Measurements from ENCODE around the gene RANBP1. TPM values are rescaled to one million over a fixed set of nuclear protein-coding genes. Genes with fewer than 3 reads are reported as not detected.

The RANBP1 gene
- polyA plus RNA-seq, 1 of the 3 experiments (the other 2 are of a cell fraction) = 502 TPM

DNA sequence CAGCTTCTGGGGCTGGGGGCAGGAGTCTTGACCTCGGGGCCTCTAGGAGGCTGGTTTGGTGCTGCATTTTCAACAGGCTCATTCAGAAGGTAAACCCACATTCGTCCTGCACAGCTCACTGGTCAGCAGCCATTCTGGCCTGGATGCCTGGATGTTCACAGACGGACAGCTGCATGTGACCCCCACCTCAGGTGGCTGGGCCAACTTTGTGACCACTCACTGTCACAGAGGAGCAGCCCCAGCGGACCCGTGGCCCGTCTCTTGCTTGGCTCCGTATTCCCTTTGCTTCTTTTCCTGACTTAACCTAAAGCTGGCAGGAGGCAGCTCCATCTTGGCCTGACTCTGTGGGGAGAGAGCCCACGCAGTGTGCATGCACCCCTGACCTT lies 27.6 kb upstream of the RANBP1 start:
- Histone ChIP-seq H3K9ac (no peak overlapping the region), H4K20me1 (ENCODE audit: insufficient read depth) (peaks cover 54% of the 10 kb centered on the region), H3K4me1 (ENCODE audit: control insufficient read depth in 1 of 2, insufficient read depth in 2 of 2, low read depth in 1 of 2, low read length in 1 of 2) (peaks cover 0 to 13% of the 10 kb centered on the region in 2 experiments; a peak in 1 of 4 replicates), H3K36me3 (replicated peaks in 1 of 2; ENCODE audit: control insufficient read depth in 1 of 2, insufficient read depth in 2 of 2, low read length in 1 of 2) (peaks cover 64 to 73% of the 10 kb centered on the region in 2 experiments), H3K27me3 (ENCODE audit: insufficient read depth) (no peaks in the 10 kb centered on the region), H3K4me3 (ENCODE audit: low read depth in 2 of 2, low read length in 1 of 2) (no peak overlapping the region), H3K9me2 (no peaks in the 10 kb centered on the region), H3K79me2 (ENCODE audit: insufficient read depth) (peaks cover 71% of the 10 kb centered on the region), H3K27ac (ENCODE audit: low read depth in 2 of 2, low read length in 1 of 2) (no peak overlapping the region), H3K9me3 (no peaks in the 10 kb centered on the region), H3K4me2 (no peak overlapping the region), H2AFZ (ENCODE audit: low read depth) (no peak overlapping the region), H3F3A (replicated peaks; ENCODE audit: insufficient read depth) (peaks cover 2% of the 10 kb centered on the region)
- DNase-seq = no peak
- WGBS (ENCODE audit: low lambda C conversion rate) = 93% methylated on average over 6 of the region's 8 CpGs
- CTCF ChIA-PET = interaction anchor here (1.1 kb wide), 1 partner anchor 23 kb away, joined by 3 read pairs; no protein-coding TSS in a partner anchor
- POLR2A ChIA-PET = no interaction called here
- TF ChIP-seq RAD21 (IDR thresholded peaks at IDR 0.05; ENCODE audit: low read length) (no peak), SIN3A (IDR thresholded peaks at IDR 0.05; ENCODE audit: borderline replicate concordance, low read depth, low read length) (no peak), SMC3 (IDR thresholded peaks at IDR 0.05; ENCODE audit: low read depth, low read length) (no peak), ELF1 (IDR thresholded peaks at IDR 0.05) (no peak), GABPA (IDR thresholded peaks at IDR 0.05; ENCODE audit: low read depth) (no peak), MXI1 (IDR thresholded peaks at IDR 0.05; ENCODE audit: low read depth, low read length) (no peak), NRF1 (IDR thresholded peaks at IDR 0.05; ENCODE audit: low read depth, low read length) (no peak), RXRA (IDR thresholded peaks at IDR 0.05; ENCODE audit: borderline replicate concordance, low read depth) (no peak), NFIC (IDR thresholded peaks at IDR 0.05; ENCODE audit: borderline replicate concordance) (no peak), YY1 (IDR thresholded peaks at IDR 0.05; ENCODE audit: low read depth) (no peak)
- TF ChIP-seq, protein P1, sequence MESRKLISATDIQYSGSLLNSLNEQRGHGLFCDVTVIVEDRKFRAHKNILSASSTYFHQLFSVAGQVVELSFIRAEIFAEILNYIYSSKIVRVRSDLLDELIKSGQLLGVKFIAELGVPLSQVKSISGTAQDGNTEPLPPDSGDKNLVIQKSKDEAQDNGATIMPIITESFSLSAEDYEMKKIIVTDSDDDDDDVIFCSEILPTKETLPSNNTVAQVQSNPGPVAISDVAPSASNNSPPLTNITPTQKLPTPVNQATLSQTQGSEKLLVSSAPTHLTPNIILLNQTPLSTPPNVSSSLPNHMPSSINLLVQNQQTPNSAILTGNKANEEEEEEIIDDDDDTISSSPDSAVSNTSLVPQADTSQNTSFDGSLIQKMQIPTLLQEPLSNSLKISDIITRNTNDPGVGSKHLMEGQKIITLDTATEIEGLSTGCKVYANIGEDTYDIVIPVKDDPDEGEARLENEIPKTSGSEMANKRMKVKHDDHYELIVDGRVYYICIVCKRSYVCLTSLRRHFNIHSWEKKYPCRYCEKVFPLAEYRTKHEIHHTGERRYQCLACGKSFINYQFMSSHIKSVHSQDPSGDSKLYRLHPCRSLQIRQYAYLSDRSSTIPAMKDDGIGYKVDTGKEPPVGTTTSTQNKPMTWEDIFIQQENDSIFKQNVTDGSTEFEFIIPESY (IDR thresholded peaks at IDR 0.05; ENCODE audit: borderline replicate concordance, low read depth) = no peak
- TF ChIP-seq, protein P2, sequence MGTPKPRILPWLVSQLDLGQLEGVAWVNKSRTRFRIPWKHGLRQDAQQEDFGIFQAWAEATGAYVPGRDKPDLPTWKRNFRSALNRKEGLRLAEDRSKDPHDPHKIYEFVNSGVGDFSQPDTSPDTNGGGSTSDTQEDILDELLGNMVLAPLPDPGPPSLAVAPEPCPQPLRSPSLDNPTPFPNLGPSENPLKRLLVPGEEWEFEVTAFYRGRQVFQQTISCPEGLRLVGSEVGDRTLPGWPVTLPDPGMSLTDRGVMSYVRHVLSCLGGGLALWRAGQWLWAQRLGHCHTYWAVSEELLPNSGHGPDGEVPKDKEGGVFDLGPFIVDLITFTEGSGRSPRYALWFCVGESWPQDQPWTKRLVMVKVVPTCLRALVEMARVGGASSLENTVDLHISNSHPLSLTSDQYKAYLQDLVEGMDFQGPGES (IDR thresholded peaks at IDR 0.05; ENCODE audit: low read depth, low read length) = no peak
- TF ChIP-seq, protein P3, sequence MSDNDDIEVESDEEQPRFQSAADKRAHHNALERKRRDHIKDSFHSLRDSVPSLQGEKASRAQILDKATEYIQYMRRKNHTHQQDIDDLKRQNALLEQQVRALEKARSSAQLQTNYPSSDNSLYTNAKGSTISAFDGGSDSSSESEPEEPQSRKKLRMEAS (IDR thresholded peaks at IDR 0.05; ENCODE audit: low read depth) = no peak

DNA sequence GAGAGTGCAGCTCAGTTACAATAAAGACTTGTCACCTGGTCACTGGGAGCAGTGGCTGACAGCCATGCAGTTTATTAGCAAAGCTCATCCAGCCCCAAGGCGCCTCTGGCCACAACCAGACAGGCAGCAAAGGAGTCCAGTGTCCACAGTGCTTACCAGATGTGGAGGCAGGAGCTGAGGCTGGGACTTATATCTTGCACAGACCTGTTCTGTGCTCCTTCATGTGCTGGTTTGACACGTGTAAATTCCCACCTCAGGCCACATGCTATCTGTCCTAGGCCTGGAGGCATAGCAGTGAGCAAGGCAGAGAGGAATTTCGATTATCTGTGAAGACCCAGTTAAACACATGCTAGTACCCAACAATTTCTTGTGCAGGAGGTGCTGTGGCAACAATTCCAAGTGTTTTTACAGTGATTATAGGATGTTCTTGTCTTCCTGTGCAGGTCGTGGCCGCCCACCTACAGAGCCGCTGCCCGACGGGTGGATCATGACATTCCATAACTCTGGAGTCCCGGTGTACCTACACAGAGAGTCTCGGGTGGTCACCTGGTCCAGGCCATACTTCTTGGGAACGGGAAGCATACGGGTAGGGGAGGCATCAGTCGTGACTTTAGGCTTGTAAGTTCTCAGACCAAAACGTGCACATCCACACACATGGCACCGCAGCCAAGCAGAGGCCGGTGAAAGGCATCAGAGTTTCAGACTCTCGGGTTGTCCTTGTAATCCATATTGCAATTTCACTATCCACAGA lies 26.5 kb upstream of the RANBP1 start:
- Histone ChIP-seq H3K79me2 (ENCODE audit: insufficient read depth) (peaks cover 68% of the 10 kb centered on the region), H3K4me3 (ENCODE audit: low read depth in 2 of 2, low read length in 1 of 2) (no peak overlapping the region), H3K27ac (ENCODE audit: low read depth in 2 of 2, low read length in 1 of 2) (no peak overlapping the region), H3K9me3 (no peaks in the 10 kb centered on the region), H3K9me2 (no peaks in the 10 kb centered on the region), H3K27me3 (ENCODE audit: insufficient read depth) (no peaks in the 10 kb centered on the region), H4K20me1 (ENCODE audit: insufficient read depth) (peaks cover 43% of the 10 kb centered on the region), H3K9ac (no peak overlapping the region), H3F3A (replicated peaks; ENCODE audit: insufficient read depth) (peaks cover 2% of the 10 kb centered on the region), H3K36me3 (replicated peaks in 1 of 2; ENCODE audit: control insufficient read depth in 1 of 2, insufficient read depth in 2 of 2, low read length in 1 of 2) (peaks cover 68 to 85% of the 10 kb centered on the region in 2 experiments), H3K4me2 (no peak overlapping the region), H2AFZ (ENCODE audit: low read depth) (no peak overlapping the region), H3K4me1 (ENCODE audit: control insufficient read depth in 1 of 2, insufficient read depth in 2 of 2, low read depth in 1 of 2, low read length in 1 of 2) (peaks cover 0 to 8% of the 10 kb centered on the region in 2 experiments; a peak in 1 of 4 replicates)
- 92% methylated on average over 13 of the region's 17 CpGs for WGBS (ENCODE audit: low lambda C conversion rate)
- DNase-seq = no peak
- ChIA-PET POLR2A (interaction anchor here (0.6 kb wide), 1 partner anchor 22 kb away, joined by 3 read pairs; no protein-coding TSS in a partner anchor), CTCF (no interaction called here)
- TF ChIP-seq GATA2 (CRISPR knock-in tag; IDR thresholded peaks at IDR 0.05) = no peak
- TF ChIP-seq NRF1 (IDR thresholded peaks at IDR 0.05; ENCODE audit: low read depth, low read length) = no peak
- TF ChIP-seq ELF1 (IDR thresholded peaks at IDR 0.05) = no peak
- TF ChIP-seq, protein P3 (IDR thresholded peaks at IDR 0.05; ENCODE audit: low read depth) = no peak
- no peak for TF ChIP-seq EZH2phosphoT487 (IDR thresholded peaks at IDR 0.05; ENCODE audit: borderline replicate concordance, low read depth)
- TF ChIP-seq NFIC (IDR thresholded peaks at IDR 0.05; ENCODE audit: borderline replicate concordance) = no peak
- TF ChIP-seq, protein P4, sequence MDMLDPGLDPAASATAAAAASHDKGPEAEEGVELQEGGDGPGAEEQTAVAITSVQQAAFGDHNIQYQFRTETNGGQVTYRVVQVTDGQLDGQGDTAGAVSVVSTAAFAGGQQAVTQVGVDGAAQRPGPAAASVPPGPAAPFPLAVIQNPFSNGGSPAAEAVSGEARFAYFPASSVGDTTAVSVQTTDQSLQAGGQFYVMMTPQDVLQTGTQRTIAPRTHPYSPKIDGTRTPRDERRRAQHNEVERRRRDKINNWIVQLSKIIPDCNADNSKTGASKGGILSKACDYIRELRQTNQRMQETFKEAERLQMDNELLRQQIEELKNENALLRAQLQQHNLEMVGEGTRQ (IDR thresholded peaks at IDR 0.05; ENCODE audit: borderline replicate concordance, low read depth, low read length) = no peak
- no peak for TF ChIP-seq EP300 (IDR thresholded peaks at IDR 0.05; ENCODE audit: borderline replicate concordance in 1 of 2, low read depth in 1 of 2, low read length in 1 of 2)
- no peak for TF ChIP-seq YY1 (IDR thresholded peaks at IDR 0.05; ENCODE audit: low read depth)
- no peak for TF ChIP-seq RCOR1 (IDR thresholded peaks at IDR 0.05; ENCODE audit: low read length)
- TF ChIP-seq RFX5 (IDR thresholded peaks at IDR 0.05; ENCODE audit: low read length) = no peak
- TF ChIP-seq, protein P5, sequence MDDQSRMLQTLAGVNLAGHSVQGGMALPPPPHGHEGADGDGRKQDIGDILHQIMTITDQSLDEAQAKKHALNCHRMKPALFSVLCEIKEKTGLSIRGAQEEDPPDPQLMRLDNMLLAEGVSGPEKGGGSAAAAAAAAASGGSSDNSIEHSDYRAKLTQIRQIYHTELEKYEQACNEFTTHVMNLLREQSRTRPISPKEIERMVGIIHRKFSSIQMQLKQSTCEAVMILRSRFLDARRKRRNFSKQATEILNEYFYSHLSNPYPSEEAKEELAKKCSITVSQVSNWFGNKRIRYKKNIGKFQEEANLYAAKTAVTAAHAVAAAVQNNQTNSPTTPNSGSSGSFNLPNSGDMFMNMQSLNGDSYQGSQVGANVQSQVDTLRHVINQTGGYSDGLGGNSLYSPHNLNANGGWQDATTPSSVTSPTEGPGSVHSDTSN (IDR thresholded peaks at IDR 0.05) = no peak

All from SK-N-SH (cell line).